Endothelial cell of umbilical vein (primary cell): ENCODE data around the gene RMI2.

Source experiments
- CTCF ChIP-seq, 2 donors: IDR thresholded peaks; 1 replicate in 1 of 2; 2 replicates in 1 of 2; pipeline ENCODE4 v1.5.1; 2011; ENCODE audit warnings: low read length in 2 of 2, mild to moderate bottlenecking in 2 of 2, moderate library complexity in 2 of 2, control low read depth in 1 of 2, inconsistent platforms in 1 of 2, low read depth in 1 of 2; ENCODE audit not compliant: insufficient read depth in 1 of 2; ENCODE audit errors: extremely low read depth in 1 of 2
- EZH2 ChIP-seq: IDR thresholded peaks from 2 replicates; pipeline ENCODE4 v1.6.1; 2012; ENCODE audit warnings: borderline replicate concordance, low read depth, mild to moderate bottlenecking, moderate library complexity, low read length, inconsistent platforms; ENCODE audit not compliant: severe bottlenecking
- FOS ChIP-seq: IDR thresholded peaks from 2 replicates; pipeline ENCODE4 v1.6.1; 2011; ENCODE audit warnings: mild to moderate bottlenecking, low read length, moderate library complexity, borderline replicate concordance; ENCODE audit not compliant: insufficient read depth
- GATA2 ChIP-seq: IDR thresholded peaks from 2 replicates; pipeline ENCODE4 v1.7.0; 2011; ENCODE audit warnings: low read depth, mild to moderate bottlenecking, moderate library complexity, mixed read lengths, low read length; ENCODE audit not compliant: insufficient read length, insufficient read depth
- JUN ChIP-seq: IDR thresholded peaks from 2 replicates; pipeline ENCODE4 v1.6.1; 2011; ENCODE audit warnings: borderline replicate concordance, low read depth; ENCODE audit not compliant: insufficient read length, insufficient read depth
- MYC ChIP-seq: IDR thresholded peaks from one replicate; pipeline ENCODE4 v1.6.1; 2011; ENCODE audit warnings: mild to moderate bottlenecking, low read depth, low read length
- POLR2A ChIP-seq: IDR thresholded peaks from 2 replicates; pipeline ENCODE4 v1.6.1; 2012; ENCODE audit warnings: low read depth, mild to moderate bottlenecking, control low read depth, low read length
- POLR2AphosphoS5 ChIP-seq: IDR thresholded peaks from 2 replicates; pipeline ENCODE4 v1.6.1; 2012; ENCODE audit warnings: low read depth, mild to moderate bottlenecking, control low read depth, low read length, moderate library complexity; ENCODE audit not compliant: insufficient read depth
- TF ChIP-seq, protein P1 (sequence below): IDR thresholded peaks from 2 replicates; pipeline ENCODE4 v1.6.1; 2011; ENCODE audit not compliant: insufficient read depth, insufficient read length

DNA sequence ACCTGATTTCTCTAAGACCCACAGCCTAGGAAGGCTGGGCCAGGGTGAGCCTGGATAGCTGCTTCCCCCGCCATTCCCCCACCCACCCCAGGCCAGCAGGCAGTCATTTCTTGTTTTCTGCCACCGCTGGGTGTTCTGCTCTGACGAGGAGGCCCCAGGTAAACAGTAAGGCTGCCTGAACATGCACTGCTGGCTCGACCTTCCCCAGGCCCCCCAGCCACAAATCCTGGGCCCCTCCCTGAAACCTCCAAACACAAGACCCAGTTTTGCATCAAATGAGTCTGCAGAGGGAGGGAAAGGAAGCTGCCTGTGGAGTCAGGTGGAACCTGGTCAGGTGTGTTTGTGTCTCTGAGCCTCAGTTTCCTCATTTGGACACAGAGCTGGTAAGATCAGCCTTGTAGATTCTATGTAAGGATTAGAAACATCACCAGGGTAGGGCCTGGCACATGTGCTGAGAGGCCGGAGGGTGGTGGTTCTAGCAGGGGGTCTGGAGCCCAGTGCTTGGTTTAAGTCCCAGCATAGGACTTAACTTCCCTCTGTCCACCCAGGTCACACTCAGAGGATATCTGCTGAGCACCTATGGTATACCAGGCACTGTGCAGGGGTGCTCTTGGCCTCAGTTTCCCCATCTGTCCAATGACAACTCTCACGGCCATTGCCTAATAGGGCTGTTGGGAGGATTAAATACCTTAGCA lies 45.2 kb upstream of the RMI2 start:
- TF ChIP-seq, protein P1, sequence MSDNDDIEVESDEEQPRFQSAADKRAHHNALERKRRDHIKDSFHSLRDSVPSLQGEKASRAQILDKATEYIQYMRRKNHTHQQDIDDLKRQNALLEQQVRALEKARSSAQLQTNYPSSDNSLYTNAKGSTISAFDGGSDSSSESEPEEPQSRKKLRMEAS = no peak
- no peak for TF ChIP-seq CTCF (IDR thresholded peaks at IDR 0.05; ENCODE audit: extremely low read depth in 1 of 2, insufficient read depth in 1 of 2, low read depth in 1 of 2, low read length in 2 of 2)
- no peak for TF ChIP-seq POLR2A
- TF ChIP-seq EZH2 = no peak
- no peak for TF ChIP-seq POLR2AphosphoS5
- TF ChIP-seq GATA2 = no peak
- no peak for TF ChIP-seq JUN
- TF ChIP-seq MYC = no peak
- no peak for TF ChIP-seq FOS
